GM23338 (cell line): ENCODE data around the gene PCOLCE2. TPM values are rescaled to one million over a fixed set of nuclear protein-coding genes. Genes with fewer than 3 reads are reported as not detected.

Experiments
- ATAC-seq: fragments of 200-7000 bp; cut with Tn5 transposase; 3 replicates; pipeline ENCODE4 v1.9.1; 2020
- DNase-seq: peaks from one replicate; pipeline ENCODE4 v3.0.0-alpha.2; 2015; ENCODE audit warnings: low spot score
- H2AFZ ChIP-seq: fragments of 200-600 bp; sonication (generic); 2 replicates; pipeline ENCODE4 v1.8.0; 2016; ENCODE audit warnings: antibody characterized with exemption, mild to moderate bottlenecking, moderate library complexity
- H3F3A ChIP-seq: fragments of 200-600 bp; sonication (generic); replicated peaks from 2 replicates; pipeline ENCODE4 v1.8.0; 2017; ENCODE audit warnings: antibody characterized with exemption, mixed run types, low read depth
- H3K27ac ChIP-seq: fragments of 200-600 bp; sonication (generic); 2 replicates; pipeline ENCODE4 v1.6.1; 2016; ENCODE audit warnings: low read depth
- H3K27me3 ChIP-seq: fragments of 200-600 bp; sonication (generic); 2 replicates; pipeline ENCODE4 v1.8.0; 2016; ENCODE audit warnings: mild to moderate bottlenecking, mixed run types, moderate library complexity; ENCODE audit not compliant: insufficient read depth
- H3K36me3 ChIP-seq: fragments of 200-600 bp; sonication (generic); 2 replicates; pipeline ENCODE4 v1.8.0; 2016; ENCODE audit warnings: mild to moderate bottlenecking; ENCODE audit not compliant: insufficient read depth
- H3K4me1 ChIP-seq: fragments of 200-600 bp; sonication (generic); 2 replicates; pipeline ENCODE4 v1.8.0; 2016; ENCODE audit warnings: mild to moderate bottlenecking, moderate library complexity; ENCODE audit not compliant: insufficient read depth
- H3K4me2 ChIP-seq: fragments of 200-600 bp; sonication (generic); 2 replicates; pipeline ENCODE4 v1.7.1; 2017; ENCODE audit warnings: mixed run types
- H3K4me3 ChIP-seq: fragments of 200-600 bp; sonication (generic); 2 replicates; pipeline ENCODE4 v1.6.1; 2016; ENCODE audit warnings: mixed run types
- H3K79me2 ChIP-seq: fragments of 200-600 bp; sonication (generic); replicated peaks from 2 replicates; pipeline ENCODE4 v1.8.0; 2017; ENCODE audit warnings: mild to moderate bottlenecking; ENCODE audit not compliant: insufficient read depth
- H3K9me2 ChIP-seq: fragments of 200-600 bp; sonication (generic); 2 replicates; pipeline ENCODE4 v1.8.0; 2017; ENCODE audit not compliant: insufficient read depth
- H4K20me1 ChIP-seq: fragments of 200-600 bp; sonication (generic); replicated peaks from 2 replicates; pipeline ENCODE4 v1.8.0; 2017; ENCODE audit warnings: mild to moderate bottlenecking; ENCODE audit not compliant: insufficient read depth
- H3K27ac Mint-ChIP-seq: 2 replicates; pipeline ENCODE4 v1.8.0; 2020; ENCODE audit warnings: inconsistent platforms, mild to moderate bottlenecking, moderate library complexity, mixed read lengths
- H3K27me3 Mint-ChIP-seq: 3 replicates; pipeline ENCODE4 v1.8.0; 2022; ENCODE audit warnings: low read depth, mild to moderate bottlenecking, moderate library complexity, mixed read lengths, inconsistent platforms; ENCODE audit not compliant: insufficient read depth, poor library complexity
- H3K36me3 Mint-ChIP-seq: 3 replicates; pipeline ENCODE4 v1.8.0; 2021; ENCODE audit warnings: low read depth, mild to moderate bottlenecking, inconsistent platforms, moderate library complexity, mixed read lengths
- H3K4me1 Mint-ChIP-seq: 3 replicates; pipeline ENCODE4 v1.8.0; 2020; ENCODE audit warnings: mild to moderate bottlenecking, inconsistent platforms, mixed read lengths
- H3K4me3 Mint-ChIP-seq: 3 replicates; pipeline ENCODE4 v1.8.0; 2021; ENCODE audit warnings: moderate library complexity, mild to moderate bottlenecking, inconsistent platforms, mixed read lengths
- H3K9me3 Mint-ChIP-seq: 3 replicates; pipeline ENCODE4 v1.8.0; 2020; ENCODE audit warnings: moderate library complexity, mild to moderate bottlenecking, inconsistent platforms, mixed read lengths
- CREB1 ChIP-seq: fragments of 250-450 bp; sonication (Bioruptor Pico); IDR thresholded peaks from 2 replicates; pipeline ENCODE4 v1.5.0; 2020; ENCODE audit warnings: low read depth, mild to moderate bottlenecking, moderate library complexity
- CTCF ChIP-seq, 2 experiments: fragments of 200-600 bp in 1 of 2; sonication (generic) in 1 of 2; conservative IDR thresholded peaks; 2 replicates each; pipeline versions ENCODE4 v1.5.1 to v1.6.1; 2016 to 2017; ENCODE audit warnings: antibody characterized with exemption in 2 of 2, low read depth in 2 of 2, mild to moderate bottlenecking in 2 of 2, moderate library complexity in 1 of 2
- ETS1 ChIP-seq: IDR thresholded peaks from 2 replicates; pipeline ENCODE4 v1.6.1; 2016; ENCODE audit warnings: antibody characterized with exemption
- EZH2 ChIP-seq: fragments of 200-600 bp; sonication (generic); IDR thresholded peaks from one replicate; pipeline ENCODE4 v1.8.0; 2017; ENCODE audit warnings: antibody characterized with exemption, mild to moderate bottlenecking, low read depth; ENCODE audit not compliant: unreplicated experiment
- EZH2phosphoT487 ChIP-seq: fragments of 200-600 bp; sonication (generic); IDR thresholded peaks from one replicate; pipeline ENCODE4 v1.8.1; 2018; ENCODE audit warnings: antibody characterized with exemption; ENCODE audit not compliant: unreplicated experiment
- JUNB ChIP-seq: IDR thresholded peaks from one replicate; pipeline ENCODE4 v1.6.1; 2016; ENCODE audit warnings: antibody characterized with exemption; ENCODE audit not compliant: unreplicated experiment
- NANOG ChIP-seq: IDR thresholded peaks from 2 replicates; pipeline ENCODE4 v1.6.1; 2016; ENCODE audit warnings: antibody characterized with exemption, borderline replicate concordance
- POLR2AphosphoS5 ChIP-seq: IDR thresholded peaks from 2 replicates; pipeline ENCODE4 v1.6.1; 2016; ENCODE audit warnings: antibody characterized with exemption, low read depth
- REST ChIP-seq: IDR thresholded peaks from one replicate; pipeline ENCODE4 v1.6.1; 2018; ENCODE audit warnings: antibody characterized with exemption; ENCODE audit not compliant: unreplicated experiment
- STAT1 ChIP-seq: IDR thresholded peaks from one replicate; pipeline ENCODE4 v1.6.1; 2016; ENCODE audit warnings: antibody characterized with exemption; ENCODE audit not compliant: unreplicated experiment
- ZNF114 ChIP-seq: fragments of 250-450 bp; sonication (Bioruptor Pico); IDR thresholded peaks from 2 replicates; pipeline ENCODE4 v1.5.0; 2020; ENCODE audit warnings: mild to moderate bottlenecking, moderate library complexity
- ZNF331 ChIP-seq: fragments of 250-450 bp; sonication (Bioruptor Pico); IDR thresholded peaks from 2 replicates; pipeline ENCODE4 v1.5.0; 2020; ENCODE audit warnings: low read depth, mild to moderate bottlenecking, moderate library complexity
- ZNF462 ChIP-seq: fragments of 250-450 bp; sonication (Bioruptor Pico); IDR thresholded peaks from 2 replicates; pipeline ENCODE4 v1.5.0; 2020; ENCODE audit warnings: mild to moderate bottlenecking, moderate library complexity
- polyA plus RNA-seq: library from polyadenylated mRNA; unstranded; fragments of >200 nt; fragmentation: Nextera tagmentation; extraction: Ambion mirVana; gene quantifications from 2 replicates; pipeline ENCODE4 v1.2.1, GENCODE V29; 2016
- total RNA-seq: library from RNA; depleted of rRNA; stranded (reverse); fragments of >200 nt; shearing (Covaris generic); gene quantifications from 2 replicates; pipeline ENCODE4 v1.2.3, GENCODE V29; 2014

The PCOLCE2 gene
- total and polyA plus RNA-seq, 2 experiments from 2014 or later: 17.7 to 22.6 TPM

GRCh38 chr3:142782616-142783015 is 106.3 kb downstream of the PCOLCE2 start:
- Histone ChIP-seq H3K4me1 (no peaks in the 10 kb centered on the region), H3K9me2 (no peaks in the 10 kb centered on the region), H3K4me3 (no peak overlapping the region), H3K4me2 (no peak overlapping the region), H3K27me3 (no peaks in the 10 kb centered on the region), H3K36me3 (no peaks in the 10 kb centered on the region), H3F3A (no peaks in the 10 kb centered on the region), H2AFZ (no peak overlapping the region), H4K20me1 (0 out of 2 replicates have a peak, but pooled peaks cover 4% of the 10 kb centered on the region), H3K79me2 (no peaks in the 10 kb centered on the region), H3K27ac (no peak overlapping the region)
- DNase-seq (no peak), ATAC-seq (no peak)
- Mint-ChIP-seq H3K27ac (no peak overlapping the region), H3K27me3 (no peaks in the 10 kb centered on the region), H3K4me3 (no peak overlapping the region), H3K4me1 (no peaks in the 10 kb centered on the region), H3K36me3 (peaks cover 3% of the 10 kb centered on the region; the same call in 1 of the 3 replicates), H3K9me3 (no peaks in the 10 kb centered on the region)
- TF ChIP-seq CTCF (conservative IDR thresholded peaks at IDR 0.05; ENCODE audit: low read depth in 2 of 2) (no peak), ZNF114 (CRISPR knock-in tag) (no peak), ZNF462 (no peak), ZNF331 (CRISPR knock-in tag) (no peak), CREB1 (CRISPR knock-in tag) (no peak), NANOG (no peak), STAT1 (no peak), POLR2AphosphoS5 (no peak), REST (no peak), JUNB (no peak), ETS1 (no peak), EZH2 (no peak), EZH2phosphoT487 (no peak)
